Measurements from ENCODE around the gene CHCHD3. TPM values are rescaled to one million over a fixed set of nuclear protein-coding genes. Genes with fewer than 3 reads are reported as not detected.

CHCHD3 gene
- total RNA-seq, 5 donors from 2014 or later (not counting 1 experiment from before 2014, with no cell fraction given): 25.6 to 33.7 (median 30.3) TPM

- Histone ChIP-seq H3K36me3 (ENCODE audit: control insufficient read depth in 2 of 2, extremely low read depth in 1 of 2, insufficient read depth in 1 of 2, low read length in 1 of 2) (no peaks in the 10 kb centered on the region), H3K4me1 (ENCODE audit: control insufficient read depth in 1 of 2, extremely low read depth in 1 of 2, insufficient read depth in 2 of 2, low read length in 2 of 2) (no peaks in the 10 kb centered on the region), H3K27ac (ENCODE audit: low read length) (no peak overlapping the region), H3K27me3 (replicated peaks in 1 of 2; ENCODE audit: control insufficient read depth in 2 of 2, extremely low read depth in 1 of 2, insufficient read depth in 2 of 2, low read length in 1 of 2) (no peaks in the 10 kb centered on the region), H3K4me3 (ENCODE audit: control insufficient read depth in 1 of 2, extremely low read depth in 1 of 2, low read length in 1 of 2) (no peak overlapping the region), H3K9me3 (no peaks in the 10 kb centered on the region)
- peaks cover 0 to 6% (median 6%) of the 10 kb centered on the region in 3 donors for H3K9me3 Mint-ChIP-seq
- DNase-seq (no peak), ATAC-seq (replicated peaks in 1 of 4) (no peak)
- no peak overlapping the region for H3K27ac Mint-ChIP-seq
- H3K36me3 Mint-ChIP-seq: peaks cover 51% of the 10 kb centered on the region
- ChIA-PET CTCF (no interaction called here), POLR2A (no interaction called here)
- peaks cover 0 to 4% (median 3%) of the 10 kb centered on the region in 3 donors for H3K4me1 Mint-ChIP-seq
- H3K4me3 Mint-ChIP-seq: no peak overlapping the region
- no peaks in the 10 kb centered on the region for H3K27me3 Mint-ChIP-seq
These were observed 141.8 kb downstream of the CHCHD3 start for GRCh38 chr7:132940084-132940483.

DNA sequence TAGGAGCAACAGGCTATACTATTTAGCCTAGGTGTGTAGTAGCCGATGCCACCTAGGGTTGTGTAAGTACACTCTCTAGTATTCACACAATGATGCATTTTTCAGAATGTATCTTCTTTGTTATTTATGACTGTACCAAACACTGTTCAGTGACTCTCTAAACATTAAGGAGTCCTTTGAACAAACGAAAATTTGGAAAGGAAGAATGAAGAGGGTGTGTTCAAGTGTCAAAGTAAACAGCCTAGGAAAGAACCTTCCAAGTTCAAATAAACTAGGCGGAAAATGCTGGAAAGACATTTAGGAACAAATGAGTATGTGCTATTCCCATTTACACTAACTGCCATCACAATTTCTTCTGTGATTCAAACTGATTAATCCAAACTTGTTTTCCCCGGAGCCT is 142.4 kb downstream of the CHCHD3 start:
- ChIA-PET POLR2A (interaction anchor here in 1 of 2 donors (0.7 kb wide), 1 partner anchor 597 kb away, joined by 3 read pairs; no protein-coding TSS in a partner anchor), CTCF (no interaction called here)
- Histone ChIP-seq H3K4me3 (ENCODE audit: control insufficient read depth in 1 of 2, extremely low read depth in 1 of 2, low read length in 1 of 2) (no peak overlapping the region), H3K27me3 (replicated peaks in 1 of 2; ENCODE audit: control insufficient read depth in 2 of 2, extremely low read depth in 1 of 2, insufficient read depth in 2 of 2, low read length in 1 of 2) (no peaks in the 10 kb centered on the region), H3K9me3 (no peaks in the 10 kb centered on the region), H3K36me3 (ENCODE audit: control insufficient read depth in 2 of 2, extremely low read depth in 1 of 2, insufficient read depth in 1 of 2, low read length in 1 of 2) (no peaks in the 10 kb centered on the region), H3K27ac (ENCODE audit: low read length) (no peak overlapping the region), H3K4me1 (ENCODE audit: control insufficient read depth in 1 of 2, extremely low read depth in 1 of 2, insufficient read depth in 2 of 2, low read length in 2 of 2) (no peaks in the 10 kb centered on the region)
- peaks cover 0 to 6% (median 6%) of the 10 kb centered on the region in 3 donors for H3K9me3 Mint-ChIP-seq
- no peaks in the 10 kb centered on the region for H3K27me3 Mint-ChIP-seq
- peaks cover 56% of the 10 kb centered on the region for H3K36me3 Mint-ChIP-seq
- H3K27ac Mint-ChIP-seq: no peak overlapping the region
- no CpG with 5 or more reads among the region's 4 CpGs for WGBS (ENCODE audit: insufficient coverage)
- H3K4me3 Mint-ChIP-seq: no peak overlapping the region
- ATAC-seq (replicated peaks in 1 of 4): no peak
- DNase-seq: no peak
- H3K4me1 Mint-ChIP-seq: peaks cover 0 to 4% (median 3%) of the 10 kb centered on the region in 3 donors

DNA sequence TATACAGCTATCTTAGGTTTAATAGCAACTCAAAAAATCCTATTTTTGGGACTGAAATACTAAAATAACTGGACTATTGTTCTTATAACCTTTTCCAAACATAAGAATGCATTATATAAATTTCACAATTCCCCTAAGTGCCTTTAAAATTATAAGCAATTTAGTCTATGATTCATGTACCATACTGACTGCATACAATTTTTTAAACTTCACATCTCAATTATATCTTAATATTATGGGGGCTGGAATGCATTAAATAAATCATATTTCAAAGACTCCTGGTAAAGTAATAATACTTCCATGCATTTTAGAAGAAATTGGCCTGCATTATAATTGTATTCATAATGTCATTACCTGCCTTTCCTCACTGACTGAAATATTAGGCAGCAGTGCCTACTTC is 144.6 kb downstream of the CHCHD3 start:
- no peaks in the 10 kb centered on the region for H3K36me3 ChIP-seq (ENCODE audit: control insufficient read depth in 2 of 2, extremely low read depth in 1 of 2, insufficient read depth in 1 of 2, low read length in 1 of 2)
- Mint-ChIP-seq H3K27ac (no peak overlapping the region), H3K27me3 (no peaks in the 10 kb centered on the region), H3K9me3 (peaks cover 0 to 6% (median 6%) of the 10 kb centered on the region in 3 donors), H3K36me3 (peaks cover 71% of the 10 kb centered on the region), H3K4me3 (no peak overlapping the region), H3K4me1 (peaks cover 0 to 4% (median 0%) of the 10 kb centered on the region in 3 donors)
- ATAC-seq (replicated peaks in 1 of 4): no peak
- POLR2A ChIA-PET: no interaction called here
- CTCF ChIA-PET: no interaction called here
- H3K4me3 ChIP-seq (ENCODE audit: control insufficient read depth in 1 of 2, extremely low read depth in 1 of 2, low read length in 1 of 2): no peak overlapping the region
- no peak for DNase-seq
- no peaks in the 10 kb centered on the region for H3K9me3 ChIP-seq
- no peak overlapping the region for H3K27ac ChIP-seq (ENCODE audit: low read length)
- no peaks in the 10 kb centered on the region for H3K4me1 ChIP-seq (ENCODE audit: control insufficient read depth in 1 of 2, extremely low read depth in 1 of 2, insufficient read depth in 2 of 2, low read length in 2 of 2)
- no peaks in the 10 kb centered on the region for H3K27me3 ChIP-seq (replicated peaks in 1 of 2; ENCODE audit: control insufficient read depth in 2 of 2, extremely low read depth in 1 of 2, insufficient read depth in 2 of 2, low read length in 1 of 2)

DNA sequence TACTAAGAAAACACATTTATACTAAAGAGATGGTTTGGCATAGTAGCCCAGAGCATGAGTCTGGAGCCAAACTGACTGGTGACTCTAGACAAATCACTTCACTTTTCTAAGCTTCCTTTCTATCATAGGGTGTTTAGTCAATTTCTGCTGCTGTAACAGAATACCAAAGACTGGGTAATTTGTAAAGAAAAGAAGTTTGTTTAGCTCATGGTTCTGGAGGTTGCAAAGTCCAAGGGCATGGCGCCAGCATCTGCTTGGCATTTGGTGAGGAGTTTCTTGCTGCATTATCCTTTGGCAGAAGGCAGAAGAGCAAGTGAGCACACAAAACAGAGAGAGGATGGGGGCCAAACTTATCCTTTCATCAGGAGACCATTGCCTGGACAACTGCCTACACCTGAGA is 146.3 kb downstream of the CHCHD3 start:
- no peaks in the 10 kb centered on the region for H3K9me3 ChIP-seq
- Mint-ChIP-seq H3K27ac (no peak overlapping the region), H3K27me3 (no peaks in the 10 kb centered on the region), H3K4me3 (no peak overlapping the region), H3K4me1 (peaks cover 0 to 4% (median 0%) of the 10 kb centered on the region in 3 donors), H3K9me3 (peaks cover 3 to 6% (median 6%) of the 10 kb centered on the region in 3 donors), H3K36me3 (peaks cover 62% of the 10 kb centered on the region)
- H3K4me1 ChIP-seq (ENCODE audit: control insufficient read depth in 1 of 2, extremely low read depth in 1 of 2, insufficient read depth in 2 of 2, low read length in 2 of 2): no peaks in the 10 kb centered on the region
- ChIA-PET CTCF (interaction anchor here in 1 of 2 donors (0.5 kb wide), 1 partner anchor 318 kb away, joined by 3 read pairs; no protein-coding TSS in a partner anchor), POLR2A (no interaction called here)
- WGBS (ENCODE audit: insufficient coverage): 100% methylated on average over 1 of the region's 1 CpG
- no peak overlapping the region for H3K4me3 ChIP-seq (ENCODE audit: control insufficient read depth in 1 of 2, extremely low read depth in 1 of 2, low read length in 1 of 2)
- DNase-seq (no peak), ATAC-seq (replicated peaks in 1 of 4) (no peak)
- H3K36me3 ChIP-seq (ENCODE audit: control insufficient read depth in 2 of 2, extremely low read depth in 1 of 2, insufficient read depth in 1 of 2, low read length in 1 of 2): peaks cover 0 to 3% of the 10 kb centered on the region in 2 donors
- no peak overlapping the region for H3K27ac ChIP-seq (ENCODE audit: low read length)
- no peaks in the 10 kb centered on the region for H3K27me3 ChIP-seq (replicated peaks in 1 of 2; ENCODE audit: control insufficient read depth in 2 of 2, extremely low read depth in 1 of 2, insufficient read depth in 2 of 2, low read length in 1 of 2)

GRCh38 chr7:132934017-132934416 is 147.9 kb downstream of the CHCHD3 start:
- ChIA-PET POLR2A (no interaction called here), CTCF (no interaction called here)
- H3K27me3 Mint-ChIP-seq: no peaks in the 10 kb centered on the region
- H3K36me3 Mint-ChIP-seq: peaks cover 70% of the 10 kb centered on the region
- Histone ChIP-seq H3K27ac (ENCODE audit: low read length) (no peak overlapping the region), H3K9me3 (no peaks in the 10 kb centered on the region), H3K36me3 (ENCODE audit: control insufficient read depth in 2 of 2, extremely low read depth in 1 of 2, insufficient read depth in 1 of 2, low read length in 1 of 2) (peaks cover 0 to 3% of the 10 kb centered on the region in 2 donors), H3K4me1 (ENCODE audit: control insufficient read depth in 1 of 2, extremely low read depth in 1 of 2, insufficient read depth in 2 of 2, low read length in 2 of 2) (no peaks in the 10 kb centered on the region), H3K4me3 (ENCODE audit: control insufficient read depth in 1 of 2, extremely low read depth in 1 of 2, low read length in 1 of 2) (no peak overlapping the region), H3K27me3 (replicated peaks in 1 of 2; ENCODE audit: control insufficient read depth in 2 of 2, extremely low read depth in 1 of 2, insufficient read depth in 2 of 2, low read length in 1 of 2) (no peaks in the 10 kb centered on the region)
- H3K4me3 Mint-ChIP-seq: no peak overlapping the region
- 100% methylated on average over 1 of the region's 2 CpGs for WGBS (ENCODE audit: insufficient coverage)
- no peak for DNase-seq
- H3K9me3 Mint-ChIP-seq: peaks cover 6 to 8% (median 6%) of the 10 kb centered on the region in 3 donors
- peaks cover 0 to 6% (median 0%) of the 10 kb centered on the region in 3 donors for H3K4me1 Mint-ChIP-seq
- ATAC-seq (replicated peaks in 1 of 4): no peak
- no peak overlapping the region for H3K27ac Mint-ChIP-seq

GRCh38 chr7:132933072-132933458 is 148.8 kb downstream of the CHCHD3 start:
- no peak for DNase-seq
- no peak overlapping the region for H3K27ac ChIP-seq (ENCODE audit: low read length)
- WGBS (ENCODE audit: insufficient coverage): 69% methylated on average over 3 of the region's 4 CpGs
- no peaks in the 10 kb centered on the region for H3K27me3 ChIP-seq (replicated peaks in 1 of 2; ENCODE audit: control insufficient read depth in 2 of 2, extremely low read depth in 1 of 2, insufficient read depth in 2 of 2, low read length in 1 of 2)
- H3K9me3 Mint-ChIP-seq: peaks cover 6 to 8% (median 6%) of the 10 kb centered on the region in 3 donors
- H3K36me3 ChIP-seq (ENCODE audit: control insufficient read depth in 2 of 2, extremely low read depth in 1 of 2, insufficient read depth in 1 of 2, low read length in 1 of 2): peaks cover 0 to 3% of the 10 kb centered on the region in 2 donors
- CTCF ChIA-PET: no interaction called here
- ATAC-seq (replicated peaks in 1 of 4): no peak
- no peak overlapping the region for H3K27ac Mint-ChIP-seq
- H3K4me3 Mint-ChIP-seq: no peak overlapping the region
- H3K4me3 ChIP-seq (ENCODE audit: control insufficient read depth in 1 of 2, extremely low read depth in 1 of 2, low read length in 1 of 2): no peak overlapping the region
- no peaks in the 10 kb centered on the region for H3K27me3 Mint-ChIP-seq
- peaks cover 66% of the 10 kb centered on the region for H3K36me3 Mint-ChIP-seq
- no peaks in the 10 kb centered on the region for H3K4me1 ChIP-seq (ENCODE audit: control insufficient read depth in 1 of 2, extremely low read depth in 1 of 2, insufficient read depth in 2 of 2, low read length in 2 of 2)
- peaks cover 0 to 6% (median 0%) of the 10 kb centered on the region in 3 donors for H3K4me1 Mint-ChIP-seq
- no peaks in the 10 kb centered on the region for H3K9me3 ChIP-seq
- POLR2A ChIA-PET: no interaction called here

All from T-cell (primary cell).